ENCODE measurements around the gene C1orf52. TPM values are rescaled to one million over a fixed set of nuclear protein-coding genes. Genes with fewer than 3 reads are reported as not detected.

The C1orf52 gene
- total and polyA plus RNA-seq, 4 experiments from 2014 or later: 21.2 to 41.6 (median 32.7) TPM

GRCh38 chr1:85289207-85289847 is 29.9 kb upstream of the C1orf52 start:
- Mint-ChIP-seq H3K27ac (no peak overlapping the region), H3K36me3 (no peaks in the 10 kb centered on the region), H3K4me1 (no peaks in the 10 kb centered on the region), H3K4me3 (no peak overlapping the region), H3K27me3 (peaks cover 1 to 2% of the 10 kb centered on the region in 2 donors), H3K9me3 (no peaks in the 10 kb centered on the region)
- Histone ChIP-seq H3K4me1 (ENCODE audit: insufficient read depth, low read length) (no peaks in the 10 kb centered on the region), H3K27me3 (ENCODE audit: insufficient read depth, low read length) (no peaks in the 10 kb centered on the region), H3K36me3 (ENCODE audit: insufficient read depth, low read length) (no peaks in the 10 kb centered on the region), H3K9me3 (ENCODE audit: control insufficient read depth in 1 of 2, low read length in 2 of 2) (no peaks in the 10 kb centered on the region), H3K27ac (ENCODE audit: low read depth, low read length) (no peak overlapping the region), H3K4me3 (ENCODE audit: low read length in 2 of 2) (no peak overlapping the region)
- ChIA-PET POLR2A (ENCODE audit: partially characterized antibody) (no interaction called here), CTCF (ENCODE audit: partially characterized antibody) (interaction anchor here (0.7 kb wide), 1 partner anchor 35 kb away, joined by 4 read pairs; no protein-coding TSS in a partner anchor)
- intact Hi-C loops (cut with micrococcal nuclease): no loop called here
- DNase-seq: no peak

GRCh38 chr1:85284202-85284601 is 24.7 kb upstream of the C1orf52 start:
- H3K36me3 Mint-ChIP-seq: no peaks in the 10 kb centered on the region
- no peaks in the 10 kb centered on the region for H3K27me3 Mint-ChIP-seq
- POLR2A ChIA-PET (ENCODE audit: partially characterized antibody): interaction anchor here (2.6 kb wide), 1 partner anchor 8 kb away, joined by 12 read pairs; the partner anchor contains the start of gene BCL10
- no peak overlapping the region for H3K27ac Mint-ChIP-seq
- Histone ChIP-seq H3K27me3 (ENCODE audit: insufficient read depth, low read length) (no peaks in the 10 kb centered on the region), H3K36me3 (ENCODE audit: insufficient read depth, low read length) (no peaks in the 10 kb centered on the region), H3K27ac (ENCODE audit: low read depth, low read length) (no peak overlapping the region), H3K4me1 (ENCODE audit: insufficient read depth, low read length) (peaks cover 1% of the 10 kb centered on the region), H3K4me3 (ENCODE audit: low read length in 2 of 2) (no peak overlapping the region), H3K9me3 (ENCODE audit: control insufficient read depth in 1 of 2, low read length in 2 of 2) (no peaks in the 10 kb centered on the region)
- CTCF ChIA-PET (ENCODE audit: partially characterized antibody): interaction anchor here (1.0 to 3.3 kb wide), 2 partner anchors 25 to 29 kb away, joined by 3 to 14 read pairs; partner anchors contain the start of gene C1orf52
- peaks cover under 1 to 7% (median 3%) of the 10 kb centered on the region in 4 donors for H3K4me1 Mint-ChIP-seq
- DNase-seq: no peak
- H3K9me3 Mint-ChIP-seq: no peaks in the 10 kb centered on the region
- H3K4me3 Mint-ChIP-seq: no peak overlapping the region
- intact Hi-C loops (cut with micrococcal nuclease): no loop called here

- no peak for DNase-seq
- ChIA-PET POLR2A (ENCODE audit: partially characterized antibody) (interaction anchor here (2.6 kb wide), 1 partner anchor 7 kb away, joined by 12 read pairs; the partner anchor contains the start of gene BCL10), CTCF (ENCODE audit: partially characterized antibody) (interaction anchor here (3.3 kb wide), 1 partner anchor 24 kb away, joined by 14 read pairs; the partner anchor contains the start of gene C1orf52)
- H3K9me3 Mint-ChIP-seq: no peaks in the 10 kb centered on the region
- peaks cover 7% of the 10 kb centered on the region for H3K4me1 ChIP-seq (ENCODE audit: insufficient read depth, low read length)
- no peak overlapping the region for H3K4me3 Mint-ChIP-seq
- H3K27ac Mint-ChIP-seq: no peak overlapping the region
- no peaks in the 10 kb centered on the region for H3K9me3 ChIP-seq (ENCODE audit: control insufficient read depth in 1 of 2, low read length in 2 of 2)
- intact Hi-C loops (cut with micrococcal nuclease): no loop called here
- H3K4me1 Mint-ChIP-seq: peaks cover 6 to 12% (median 9%) of the 10 kb centered on the region in 4 donors
- no peak overlapping the region for H3K4me3 ChIP-seq (ENCODE audit: low read length in 2 of 2)
- no peaks in the 10 kb centered on the region for H3K27me3 ChIP-seq (ENCODE audit: insufficient read depth, low read length)
- H3K27me3 Mint-ChIP-seq: no peaks in the 10 kb centered on the region
- no peaks in the 10 kb centered on the region for H3K36me3 Mint-ChIP-seq
- no peaks in the 10 kb centered on the region for H3K36me3 ChIP-seq (ENCODE audit: insufficient read depth, low read length)
- H3K27ac ChIP-seq (ENCODE audit: low read depth, low read length): no peak overlapping the region
Observed at GRCh38 chr1:85283475-85284199, 24.2 kb upstream of the C1orf52 start.

- no peak overlapping the region for H3K4me3 ChIP-seq (ENCODE audit: low read length in 2 of 2)
- Mint-ChIP-seq H3K9me3 (no peaks in the 10 kb centered on the region), H3K27me3 (no peaks in the 10 kb centered on the region), H3K4me1 (peaks cover 8 to 15% (median 10%) of the 10 kb centered on the region in 4 donors), H3K36me3 (no peaks in the 10 kb centered on the region), H3K27ac (no peak overlapping the region), H3K4me3 (no peak overlapping the region)
- DNase-seq: no peak
- ChIA-PET CTCF (ENCODE audit: partially characterized antibody) (no interaction called here), POLR2A (ENCODE audit: partially characterized antibody) (no interaction called here)
- no peaks in the 10 kb centered on the region for H3K27me3 ChIP-seq (ENCODE audit: insufficient read depth, low read length)
- no peaks in the 10 kb centered on the region for H3K36me3 ChIP-seq (ENCODE audit: insufficient read depth, low read length)
- no peak overlapping the region for H3K27ac ChIP-seq (ENCODE audit: low read depth, low read length)
- no peaks in the 10 kb centered on the region for H3K9me3 ChIP-seq (ENCODE audit: control insufficient read depth in 1 of 2, low read length in 2 of 2)
- peaks cover 7% of the 10 kb centered on the region for H3K4me1 ChIP-seq (ENCODE audit: insufficient read depth, low read length)
- intact Hi-C loops (cut with micrococcal nuclease): no loop called here
Observed at GRCh38 chr1:85282424-85282823, 23.0 kb upstream of the C1orf52 start.

GRCh38 chr1:85280636-85281035 is 21.2 kb upstream of the C1orf52 start:
- peaks cover 0 to 4% of the 10 kb centered on the region in 2 donors for H3K36me3 Mint-ChIP-seq
- CTCF ChIA-PET (ENCODE audit: partially characterized antibody): interaction anchor here (1.6 kb wide), 1 partner anchor 9 kb away, joined by 3 read pairs; no protein-coding TSS in a partner anchor

GRCh38 chr1:85279458-85280080 is 20.1 kb upstream of the C1orf52 start:
- Mint-ChIP-seq H3K9me3 (no peaks in the 10 kb centered on the region), H3K27me3 (no peaks in the 10 kb centered on the region), H3K4me3 (peak overlapping the region in 6 of 8 donors; percentile 25 to 49 (median 33)), H3K4me1 (peaks cover 20 to 35% (median 28%) of the 10 kb centered on the region in 4 donors), H3K27ac (peak overlapping the region in 5 of 7 donors; percentile 53 to 87 (median 83)), H3K36me3 (peaks cover 0 to 9% of the 10 kb centered on the region in 2 donors)
- DNase-seq: no peak
- H3K36me3 ChIP-seq (ENCODE audit: insufficient read depth, low read length): no peaks in the 10 kb centered on the region
- POLR2A ChIA-PET (ENCODE audit: partially characterized antibody): no interaction called here
- no peaks in the 10 kb centered on the region for H3K9me3 ChIP-seq (ENCODE audit: control insufficient read depth in 1 of 2, low read length in 2 of 2)
- H3K27me3 ChIP-seq (ENCODE audit: insufficient read depth, low read length): no peaks in the 10 kb centered on the region
- CTCF ChIA-PET (ENCODE audit: partially characterized antibody): interaction anchor here (12.2 kb wide), 1 partner anchor 20 kb away, joined by 218 read pairs; the partner anchor contains the start of gene C1orf52
- H3K4me3 ChIP-seq (ENCODE audit: low read length in 2 of 2): no peak overlapping the region
- peaks cover 27% of the 10 kb centered on the region for H3K4me1 ChIP-seq (ENCODE audit: insufficient read depth, low read length)
- no peak overlapping the region for H3K27ac ChIP-seq (ENCODE audit: low read depth, low read length)
- intact Hi-C loops (cut with micrococcal nuclease): loop anchor here (5.0 to 10.0 kb wide), 6 partner anchors 495 to 1425 kb away; partner anchors contain the start of genes CTBS, ODF2L, PRKACB and SH3GLB1

More at GRCh38 chr1:85280636-85281035, 21.2 kb upstream of the C1orf52 start:
- Histone ChIP-seq H3K4me1 (ENCODE audit: insufficient read depth, low read length) (peaks cover 16% of the 10 kb centered on the region), H3K27me3 (ENCODE audit: insufficient read depth, low read length) (no peaks in the 10 kb centered on the region), H3K36me3 (ENCODE audit: insufficient read depth, low read length) (no peaks in the 10 kb centered on the region), H3K9me3 (ENCODE audit: control insufficient read depth in 1 of 2, low read length in 2 of 2) (no peaks in the 10 kb centered on the region), H3K27ac (ENCODE audit: low read depth, low read length) (no peak overlapping the region), H3K4me3 (ENCODE audit: low read length in 2 of 2) (no peak overlapping the region)
- peaks cover 11 to 25% (median 17%) of the 10 kb centered on the region in 4 donors for H3K4me1 Mint-ChIP-seq
- POLR2A ChIA-PET (ENCODE audit: partially characterized antibody): no interaction called here
- no peak overlapping the region for H3K27ac Mint-ChIP-seq
- no peak for DNase-seq
- H3K27me3 Mint-ChIP-seq: no peaks in the 10 kb centered on the region
- no peaks in the 10 kb centered on the region for H3K9me3 Mint-ChIP-seq
- intact Hi-C loops (cut with micrococcal nuclease): no loop called here
- H3K4me3 Mint-ChIP-seq: no peak overlapping the region
